Astrocyte of the cerebellum (primary cell): ENCODE measurements around the gene PRKAB2.

Experiments used
- DNase-seq: peaks from one replicate; pipeline ENCODE4 v3.0.0-alpha.2; 2011; ENCODE audit warnings: low read depth
- H3K4me3 ChIP-seq: 2 replicates; pipeline ENCODE4 v1.5.1; 2011; ENCODE audit warnings: mild to moderate bottlenecking, low read depth, low read length, moderate library complexity
- in situ Hi-C: cut with HindIII; loops from 2 replicates; pipeline ENCODE4 v1.10.0; 2017; ENCODE audit warnings: low sequenced_read_pairs
- TF ChIP-seq, protein P1 (sequence below): IDR thresholded peaks from 2 replicates; pipeline ENCODE4 v1.5.1; 2012; ENCODE audit warnings: low read length, low read depth, moderate library complexity, mild to moderate bottlenecking; ENCODE audit errors: missing control alignments

Gene PRKAB2, protein sequence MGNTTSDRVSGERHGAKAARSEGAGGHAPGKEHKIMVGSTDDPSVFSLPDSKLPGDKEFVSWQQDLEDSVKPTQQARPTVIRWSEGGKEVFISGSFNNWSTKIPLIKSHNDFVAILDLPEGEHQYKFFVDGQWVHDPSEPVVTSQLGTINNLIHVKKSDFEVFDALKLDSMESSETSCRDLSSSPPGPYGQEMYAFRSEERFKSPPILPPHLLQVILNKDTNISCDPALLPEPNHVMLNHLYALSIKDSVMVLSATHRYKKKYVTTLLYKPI

DNA sequence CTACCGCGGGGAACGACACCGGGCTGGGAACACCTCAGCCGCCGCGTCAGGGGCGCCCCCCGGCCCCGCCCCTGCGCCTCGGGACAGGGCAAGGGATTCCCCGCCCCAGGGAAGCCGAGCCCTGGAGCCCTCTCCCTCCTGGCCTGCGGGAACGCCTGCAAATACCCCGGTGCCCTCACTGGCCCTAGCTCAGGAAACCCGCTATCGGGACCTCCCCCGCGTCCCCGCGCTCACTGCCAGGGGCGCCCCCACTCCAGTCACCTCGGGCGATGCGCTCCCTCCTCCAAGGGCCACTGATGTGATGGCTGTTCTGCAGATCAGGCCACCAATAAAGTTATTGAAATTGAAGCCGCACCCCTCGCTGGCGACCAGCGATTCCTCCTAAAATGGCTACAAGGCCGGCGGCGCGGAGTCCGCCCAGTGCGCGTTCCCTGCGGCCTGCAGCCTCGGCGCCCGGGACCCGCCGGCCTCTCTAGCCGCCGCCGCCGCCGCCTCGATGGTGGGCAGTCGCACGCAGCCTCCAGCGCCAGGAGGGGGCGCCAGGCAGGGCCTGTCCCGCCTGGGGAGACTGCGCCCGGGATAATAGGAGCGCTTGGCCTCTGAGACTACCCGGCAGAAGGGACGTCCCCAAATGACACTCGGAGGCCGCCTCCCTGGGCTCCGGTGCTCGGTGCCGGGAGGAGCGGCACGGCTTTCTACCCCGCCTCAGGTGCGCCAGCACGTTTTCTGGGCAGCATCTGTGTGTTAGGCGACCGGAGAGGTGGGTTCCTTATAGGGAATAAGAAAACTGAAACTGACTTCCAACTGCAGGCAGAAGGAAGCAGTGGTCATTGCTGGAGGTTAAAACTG is at the start of gene PRKAB2:
PRKAB2 (minus strand) TSS at position 303 of the 849 bp plus-strand sequence. CDS start 326 bp downstream, outside the sequence.
- DNase-seq = peak; percentile 93
- H3K4me3 ChIP-seq = peak within 1 kb of the TSS; percentile 94
- in situ Hi-C loops = no loop called here
- TF ChIP-seq, protein P1, sequence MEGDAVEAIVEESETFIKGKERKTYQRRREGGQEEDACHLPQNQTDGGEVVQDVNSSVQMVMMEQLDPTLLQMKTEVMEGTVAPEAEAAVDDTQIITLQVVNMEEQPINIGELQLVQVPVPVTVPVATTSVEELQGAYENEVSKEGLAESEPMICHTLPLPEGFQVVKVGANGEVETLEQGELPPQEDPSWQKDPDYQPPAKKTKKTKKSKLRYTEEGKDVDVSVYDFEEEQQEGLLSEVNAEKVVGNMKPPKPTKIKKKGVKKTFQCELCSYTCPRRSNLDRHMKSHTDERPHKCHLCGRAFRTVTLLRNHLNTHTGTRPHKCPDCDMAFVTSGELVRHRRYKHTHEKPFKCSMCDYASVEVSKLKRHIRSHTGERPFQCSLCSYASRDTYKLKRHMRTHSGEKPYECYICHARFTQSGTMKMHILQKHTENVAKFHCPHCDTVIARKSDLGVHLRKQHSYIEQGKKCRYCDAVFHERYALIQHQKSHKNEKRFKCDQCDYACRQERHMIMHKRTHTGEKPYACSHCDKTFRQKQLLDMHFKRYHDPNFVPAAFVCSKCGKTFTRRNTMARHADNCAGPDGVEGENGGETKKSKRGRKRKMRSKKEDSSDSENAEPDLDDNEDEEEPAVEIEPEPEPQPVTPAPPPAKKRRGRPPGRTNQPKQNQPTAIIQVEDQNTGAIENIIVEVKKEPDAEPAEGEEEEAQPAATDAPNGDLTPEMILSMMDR = peak; percentile 77

DNA sequence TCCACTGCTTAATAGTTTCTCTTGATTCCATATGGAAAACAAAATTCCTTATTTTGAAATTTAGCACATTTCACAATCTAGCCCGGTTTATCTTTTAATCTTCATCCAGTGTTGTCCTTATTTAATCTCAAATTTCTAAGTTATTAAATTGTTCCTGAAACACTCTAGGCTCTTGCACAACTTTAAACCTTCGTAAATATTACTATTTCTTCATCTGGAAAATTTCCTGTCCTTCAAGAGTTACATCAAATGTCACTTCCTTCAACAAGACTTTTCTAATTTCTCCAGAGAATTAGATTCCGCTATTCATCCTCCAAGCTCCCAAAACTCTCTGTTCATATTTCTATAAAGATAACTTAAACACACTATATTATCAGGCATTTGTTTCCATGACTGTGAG is 46.3 kb upstream of the PRKAB2 start:
- in situ Hi-C loops = no loop called here
- DNase-seq = no peak
- TF ChIP-seq, protein P1 = no peak
- no peak overlapping the region for H3K4me3 ChIP-seq

DNA sequence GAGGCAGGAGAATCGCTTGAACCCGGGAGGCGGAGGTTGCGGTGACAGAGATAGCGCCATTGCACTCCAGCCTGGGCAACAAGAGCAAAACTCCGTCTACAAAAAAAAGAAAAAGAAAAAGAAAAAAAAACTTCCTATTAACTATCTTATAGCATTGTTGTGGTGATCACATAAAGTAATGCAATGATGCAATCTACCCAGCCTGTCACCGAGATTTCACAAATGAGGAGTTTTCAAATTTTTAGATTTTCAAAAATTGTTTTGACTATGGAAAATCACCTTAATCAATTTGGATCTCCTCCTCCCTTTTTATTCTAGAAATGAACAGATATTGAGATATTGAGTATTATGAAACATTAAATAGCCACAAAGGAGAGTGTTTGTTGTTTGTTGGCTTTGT is 44.9 kb upstream of the PRKAB2 start:
- TF ChIP-seq, protein P1 = no peak
- no peak overlapping the region for H3K4me3 ChIP-seq
- DNase-seq = no peak
- in situ Hi-C loops = no loop called here

GRCh38 chr1:147216124-147216523 is 43.9 kb upstream of the PRKAB2 start:
- TF ChIP-seq, protein P1 = no peak
- no peak for DNase-seq
- in situ Hi-C loops = no loop called here
- H3K4me3 ChIP-seq = no peak overlapping the region

DNA sequence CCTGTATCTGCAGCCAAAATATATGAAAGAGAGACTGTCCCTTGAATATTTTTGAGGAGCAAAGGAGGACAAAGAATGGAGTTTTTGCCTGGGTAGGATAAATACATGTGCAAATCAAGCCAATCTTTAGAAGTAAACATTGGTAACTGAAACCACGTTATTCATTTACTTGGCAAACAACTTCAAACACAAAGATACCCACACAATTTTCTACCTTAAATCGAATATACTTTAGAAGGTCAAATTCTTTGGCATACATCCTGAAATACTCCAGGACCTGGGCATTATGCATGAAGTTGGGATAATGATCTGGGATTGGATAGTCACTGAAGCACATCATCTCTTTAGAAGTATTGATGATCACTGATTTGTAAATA is 43.3 kb upstream of the PRKAB2 start:
- no peak for DNase-seq

GRCh38 chr1:147214842-147215539 is 42.7 kb upstream of the PRKAB2 start:
- in situ Hi-C loops = no loop called here
- no peak overlapping the region for H3K4me3 ChIP-seq
- TF ChIP-seq, protein P1 = no peak
- peak; percentile 1 for DNase-seq

More for the DNA sequence above, 43.3 kb upstream of the PRKAB2 start:
- no peak overlapping the region for H3K4me3 ChIP-seq
- TF ChIP-seq, protein P1 = no peak
- in situ Hi-C loops = no loop called here
